Measurements from ENCODE around the gene TMC2.
"Not testable (repeated sequence)": the region's sequence is repeated elsewhere in the genome, so short reads cannot be mapped to it uniquely, and the experiment has no call there.

Gene TMC2, protein sequence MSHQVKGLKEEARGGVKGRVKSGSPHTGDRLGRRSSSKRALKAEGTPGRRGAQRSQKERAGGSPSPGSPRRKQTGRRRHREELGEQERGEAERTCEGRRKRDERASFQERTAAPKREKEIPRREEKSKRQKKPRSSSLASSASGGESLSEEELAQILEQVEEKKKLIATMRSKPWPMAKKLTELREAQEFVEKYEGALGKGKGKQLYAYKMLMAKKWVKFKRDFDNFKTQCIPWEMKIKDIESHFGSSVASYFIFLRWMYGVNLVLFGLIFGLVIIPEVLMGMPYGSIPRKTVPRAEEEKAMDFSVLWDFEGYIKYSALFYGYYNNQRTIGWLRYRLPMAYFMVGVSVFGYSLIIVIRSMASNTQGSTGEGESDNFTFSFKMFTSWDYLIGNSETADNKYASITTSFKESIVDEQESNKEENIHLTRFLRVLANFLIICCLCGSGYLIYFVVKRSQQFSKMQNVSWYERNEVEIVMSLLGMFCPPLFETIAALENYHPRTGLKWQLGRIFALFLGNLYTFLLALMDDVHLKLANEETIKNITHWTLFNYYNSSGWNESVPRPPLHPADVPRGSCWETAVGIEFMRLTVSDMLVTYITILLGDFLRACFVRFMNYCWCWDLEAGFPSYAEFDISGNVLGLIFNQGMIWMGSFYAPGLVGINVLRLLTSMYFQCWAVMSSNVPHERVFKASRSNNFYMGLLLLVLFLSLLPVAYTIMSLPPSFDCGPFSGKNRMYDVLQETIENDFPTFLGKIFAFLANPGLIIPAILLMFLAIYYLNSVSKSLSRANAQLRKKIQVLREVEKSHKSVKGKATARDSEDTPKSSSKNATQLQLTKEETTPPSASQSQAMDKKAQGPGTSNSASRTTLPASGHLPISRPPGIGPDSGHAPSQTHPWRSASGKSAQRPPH
- total RNA-seq: 0 to 0.49 (median 0) reads per million in 18 experiments

GRCh38 chr20:2536560-2536986 is at the start of gene TMC2:
Gene TMC2 (plus strand): TSS chr20:2536573. CDS start chr20:2536622, 49 bp downstream.
- DNase-seq: no peak

DNA sequence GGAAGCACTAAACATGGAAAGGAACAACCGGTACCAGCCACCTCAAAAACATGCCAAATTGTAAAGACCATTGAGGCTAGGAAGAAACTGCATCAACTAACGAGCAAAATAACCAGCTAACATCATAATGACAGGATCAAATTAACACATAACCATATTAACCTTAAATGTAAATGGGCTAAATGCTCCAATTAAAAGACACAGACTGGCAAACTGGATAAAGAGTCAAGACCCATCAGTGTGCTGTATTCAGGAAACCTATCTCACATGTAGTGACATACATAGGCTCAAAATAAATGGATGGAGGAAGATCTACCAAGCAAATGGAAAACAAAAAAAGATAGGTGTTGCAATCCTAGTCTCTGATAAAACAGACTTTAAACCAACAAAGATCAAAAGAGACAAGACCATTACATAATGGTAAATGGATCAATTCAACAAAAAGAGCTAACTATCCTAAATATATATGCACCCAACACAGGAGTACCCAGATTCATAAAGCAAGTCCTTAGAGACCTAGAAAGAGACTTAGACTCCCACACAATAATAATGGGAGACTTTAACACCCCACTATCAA is 33.5 kb upstream of the TMC2 start:
- DNase-seq: not testable (repeated sequence)

- not testable (repeated sequence) for DNase-seq
These were observed 31.6 kb upstream of the TMC2 start for GRCh38 chr20:2504803-2505202.

DNA sequence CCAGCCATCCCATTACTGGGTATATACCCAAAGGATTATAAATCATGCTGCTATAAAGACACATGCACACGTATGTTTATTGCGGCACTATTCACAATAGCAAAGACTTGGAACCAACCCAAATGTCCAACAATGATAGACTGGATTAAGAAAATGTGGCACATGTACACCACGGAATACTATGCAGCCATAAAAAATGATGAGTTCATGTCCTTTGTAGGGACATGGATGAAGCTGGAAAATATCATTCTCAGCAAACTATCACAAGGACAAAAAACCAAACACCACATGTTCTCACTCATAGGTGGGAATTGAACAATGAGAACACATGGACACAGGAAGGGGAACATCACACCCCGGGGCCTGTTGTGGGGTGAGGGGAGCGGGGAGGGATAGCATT is 29.9 kb upstream of the TMC2 start:
- DNase-seq: not testable (repeated sequence)

- peak in 1 of 2 donors; percentile 5 for DNase-seq
These were observed 28.9 kb upstream of the TMC2 start for GRCh38 chr20:2507464-2507863.

- no peak for DNase-seq
These were observed 28.3 kb upstream of the TMC2 start for GRCh38 chr20:2507875-2508630.

GRCh38 chr20:2508631-2509467 is 27.5 kb upstream of the TMC2 start, which contains the start of gene ZNF343:
Gene ZNF343 (minus strand): TSS chr20:2508915. CDS start chr20:2493895, 15,020 bp downstream.
- DNase-seq: peak; percentile 82 to 89

- DNase-seq: no peak
These were observed 26.9 kb upstream of the TMC2 start for GRCh38 chr20:2509468-2509781.

DNA sequence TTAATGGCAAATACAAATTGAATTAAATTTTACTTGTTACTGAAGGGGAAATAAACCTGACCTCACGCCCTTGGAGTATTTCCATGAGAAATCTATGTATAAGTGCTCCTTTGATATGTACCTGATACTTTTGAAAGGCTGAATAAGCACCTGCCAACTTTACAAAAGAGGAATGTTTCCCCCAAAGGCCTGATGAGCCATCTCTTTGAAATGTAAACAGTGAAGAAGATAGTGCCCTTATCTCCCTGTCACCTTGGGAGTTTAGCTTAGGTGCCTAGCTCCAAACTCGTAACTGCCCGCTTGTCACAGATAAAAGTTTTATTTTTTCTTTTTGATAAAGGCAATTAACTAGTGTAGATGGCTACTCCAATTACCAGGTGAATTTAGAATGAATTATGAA is 26.6 kb upstream of the TMC2 start:
- no peak for DNase-seq

DNA sequence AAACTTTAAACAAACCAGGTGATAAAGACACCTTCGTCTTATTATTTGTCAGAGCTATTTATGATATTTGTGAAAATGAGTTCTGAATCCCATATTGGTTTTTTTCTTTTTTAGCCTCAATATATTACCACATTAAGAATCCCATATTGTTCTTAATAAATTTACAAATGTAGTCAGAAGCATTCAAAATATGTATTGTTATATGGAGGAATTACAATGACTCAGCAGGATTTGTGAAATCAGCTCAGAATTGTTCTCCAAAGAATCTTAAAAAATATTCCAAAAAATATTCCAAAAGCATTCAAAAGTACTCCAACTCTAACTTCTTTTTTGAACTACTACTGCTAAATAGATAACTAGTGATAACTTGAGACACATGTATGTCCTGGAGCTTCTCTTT is 21.2 kb upstream of the TMC2 start:
- DNase-seq: no peak

DNA sequence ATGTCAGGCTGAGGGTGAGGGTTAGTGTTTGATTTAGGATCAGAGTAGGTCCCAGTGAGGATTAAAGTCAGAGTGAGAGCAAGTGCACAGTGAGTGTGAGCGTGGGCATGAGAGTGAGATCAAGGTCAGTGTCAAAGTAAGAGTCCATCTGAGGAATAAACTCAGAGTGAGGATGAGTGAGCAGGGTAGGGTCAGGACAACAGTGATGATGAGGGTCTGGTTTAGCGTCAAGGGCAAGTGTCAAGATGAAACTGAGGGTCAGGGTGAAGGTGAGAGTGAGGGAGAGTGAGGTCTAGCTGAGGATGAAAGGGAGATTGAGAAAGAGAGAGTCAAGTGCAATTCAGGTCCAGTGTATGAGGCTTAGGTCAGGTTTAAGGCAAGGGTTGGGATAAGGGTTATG is 20.0 kb upstream of the TMC2 start:
- DNase-seq: no peak

DNA sequence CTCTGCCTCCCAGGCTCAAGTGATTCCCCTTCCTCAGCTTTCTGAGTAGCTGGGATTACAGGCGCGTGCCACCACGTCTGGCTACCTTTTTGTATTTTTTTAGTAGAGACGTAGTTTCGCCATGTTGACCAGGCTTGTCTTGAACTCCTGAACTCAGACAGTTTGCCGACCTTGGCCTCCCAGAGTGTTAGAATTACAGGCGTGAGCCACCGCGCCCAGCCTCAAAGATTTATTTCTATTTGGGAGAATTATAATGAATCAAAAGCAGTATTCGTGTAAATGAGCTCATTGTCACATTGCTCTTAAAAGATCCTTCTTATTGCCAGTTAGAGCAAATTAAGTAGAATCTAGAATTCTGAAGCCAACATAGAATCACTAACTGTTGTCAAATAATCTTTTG is 18.3 kb upstream of the TMC2 start:
- no peak for DNase-seq

DNA sequence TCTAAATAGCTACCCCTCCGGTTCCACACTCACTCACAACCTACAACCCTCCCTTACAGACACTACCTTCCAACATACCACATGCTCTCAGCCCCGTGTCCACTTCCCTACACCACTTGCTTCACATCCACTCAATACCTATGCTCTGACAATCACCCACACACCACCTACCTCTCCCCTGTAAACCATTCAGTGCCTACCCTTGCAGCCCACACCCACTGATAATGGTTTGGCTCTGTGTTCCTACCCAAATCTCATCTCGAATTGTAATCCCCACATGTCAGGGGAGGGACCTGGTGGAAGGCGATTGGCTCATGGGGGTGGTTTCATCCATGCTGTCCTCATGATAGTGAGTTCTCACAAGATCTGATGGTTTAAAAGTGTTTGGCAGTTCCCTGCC is 17.8 kb upstream of the TMC2 start:
- DNase-seq: no peak

DNA sequence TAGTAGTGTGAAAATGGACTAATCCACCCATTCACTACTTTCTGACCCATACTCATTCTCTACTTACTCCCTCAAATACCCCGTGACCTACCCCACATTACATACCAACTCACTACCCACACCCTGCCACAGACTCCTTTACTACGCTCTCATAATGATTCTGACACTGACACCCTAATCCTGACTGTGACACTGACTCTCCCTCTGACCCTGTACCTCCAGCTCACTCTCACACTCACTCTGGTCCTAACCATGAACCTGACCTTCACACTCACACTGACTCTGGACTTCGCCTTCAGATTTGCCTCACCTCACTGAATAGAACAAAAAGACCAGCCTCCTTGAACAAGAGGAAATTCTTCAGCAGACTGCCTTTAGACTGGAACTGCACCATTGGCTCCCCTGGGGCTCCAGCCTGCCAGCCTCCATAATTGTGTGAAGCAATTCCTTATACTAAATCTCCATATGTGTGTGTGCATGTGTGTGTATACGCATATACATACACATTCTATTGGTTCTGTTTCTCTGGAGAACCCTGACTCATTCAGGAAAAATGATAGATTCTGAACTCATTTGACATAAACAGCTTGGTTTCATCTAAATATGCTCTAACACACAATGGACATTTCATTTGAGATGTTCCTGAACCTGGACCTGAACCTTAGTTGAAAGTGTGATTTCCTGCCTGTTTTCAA is 17.1 kb upstream of the TMC2 start:
- DNase-seq: no peak

DNA sequence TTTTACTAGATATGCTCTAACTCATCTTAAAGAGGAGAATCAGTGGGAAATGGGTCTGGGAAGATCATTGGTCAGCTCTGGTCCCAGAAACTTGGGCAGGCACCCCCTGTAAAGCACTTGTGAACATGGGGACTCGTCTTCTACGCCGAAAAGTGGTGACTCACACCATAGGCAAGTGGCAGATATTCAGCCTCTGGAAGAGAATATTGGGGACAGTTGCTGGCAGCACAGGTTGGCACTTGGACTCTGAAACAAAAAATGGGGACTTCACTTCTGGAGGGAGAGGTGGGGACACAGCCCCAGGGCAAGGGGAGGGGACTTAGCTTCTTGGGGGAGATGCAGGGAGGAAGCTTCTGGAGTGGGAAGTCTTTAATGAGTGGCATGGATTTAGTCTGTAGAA is 15.8 kb upstream of the TMC2 start:
- no peak for DNase-seq

- peak; percentile 53 to 57 for DNase-seq
These were observed 14.7 kb upstream of the TMC2 start for GRCh38 chr20:2521369-2522305.

GRCh38 chr20:2522826-2523429 is 13.4 kb upstream of the TMC2 start:
- DNase-seq: not testable (repeated sequence)

GRCh38 chr20:2523919-2524708 is 12.3 kb upstream of the TMC2 start:
- DNase-seq: peak; percentile 87

All from inflammatory macrophage (primary cell).